Endothelial cell (in vitro differentiated cells): Measurements from ENCODE around the gene NPDC1. TPM values are rescaled to one million over a fixed set of nuclear protein-coding genes. Genes with fewer than 3 reads are reported as not detected.
A peak's percentile ranks its signal among the peaks of the same experiment; 100 is the strongest.

Experiments used
- DNase-seq: peaks from one replicate; pipeline ENCODE4 v3.0.0; 2021; ENCODE audit warnings: low spot score
- H3K27ac Mint-ChIP-seq: one replicate; pipeline ENCODE4 v1.8.0; 2021; ENCODE audit warnings: mixed read lengths, inconsistent platforms; ENCODE audit not compliant: unreplicated experiment
- H3K27me3 Mint-ChIP-seq: one replicate; pipeline ENCODE4 v1.8.0; 2021; ENCODE audit warnings: mild to moderate bottlenecking, moderate library complexity, mixed read lengths, inconsistent platforms; ENCODE audit not compliant: unreplicated experiment
- H3K36me3 Mint-ChIP-seq: one replicate; pipeline ENCODE4 v1.8.0; 2021; ENCODE audit warnings: mild to moderate bottlenecking, low read depth, mixed read lengths, inconsistent platforms; ENCODE audit not compliant: unreplicated experiment
- H3K4me1 Mint-ChIP-seq: one replicate; pipeline ENCODE4 v1.8.0; 2021; ENCODE audit warnings: mild to moderate bottlenecking, mixed read lengths, inconsistent platforms; ENCODE audit not compliant: unreplicated experiment
- H3K4me3 Mint-ChIP-seq: one replicate; pipeline ENCODE4 v1.8.0; 2021; ENCODE audit warnings: mild to moderate bottlenecking, mixed read lengths, inconsistent platforms; ENCODE audit not compliant: unreplicated experiment
- H3K9me3 Mint-ChIP-seq: one replicate; pipeline ENCODE4 v1.8.0; 2021; ENCODE audit warnings: mixed read lengths, inconsistent platforms; ENCODE audit not compliant: unreplicated experiment
- total RNA-seq: library from RNA; stranded (reverse); fragmentation: NEBNext Ultra II Directional; extraction: Animal tissue kit (Norgen Biotek cat#: 25700); gene quantifications from one replicate; pipeline ENCODE4 v1.2.1, GENCODE V29; 2021; ENCODE audit not compliant: unreplicated experiment
- TF ChIP-seq, protein P1 (sequence below): fragments of 200-600 bp; sonication (generic); IDR thresholded peaks from one replicate; pipeline ENCODE4 v1.5.0; 2021; ENCODE audit warnings: antibody characterized with exemption; ENCODE audit not compliant: unreplicated experiment

The NPDC1 gene
- total RNA-seq, 1 donor from 2014 or later = 116 TPM

DNA sequence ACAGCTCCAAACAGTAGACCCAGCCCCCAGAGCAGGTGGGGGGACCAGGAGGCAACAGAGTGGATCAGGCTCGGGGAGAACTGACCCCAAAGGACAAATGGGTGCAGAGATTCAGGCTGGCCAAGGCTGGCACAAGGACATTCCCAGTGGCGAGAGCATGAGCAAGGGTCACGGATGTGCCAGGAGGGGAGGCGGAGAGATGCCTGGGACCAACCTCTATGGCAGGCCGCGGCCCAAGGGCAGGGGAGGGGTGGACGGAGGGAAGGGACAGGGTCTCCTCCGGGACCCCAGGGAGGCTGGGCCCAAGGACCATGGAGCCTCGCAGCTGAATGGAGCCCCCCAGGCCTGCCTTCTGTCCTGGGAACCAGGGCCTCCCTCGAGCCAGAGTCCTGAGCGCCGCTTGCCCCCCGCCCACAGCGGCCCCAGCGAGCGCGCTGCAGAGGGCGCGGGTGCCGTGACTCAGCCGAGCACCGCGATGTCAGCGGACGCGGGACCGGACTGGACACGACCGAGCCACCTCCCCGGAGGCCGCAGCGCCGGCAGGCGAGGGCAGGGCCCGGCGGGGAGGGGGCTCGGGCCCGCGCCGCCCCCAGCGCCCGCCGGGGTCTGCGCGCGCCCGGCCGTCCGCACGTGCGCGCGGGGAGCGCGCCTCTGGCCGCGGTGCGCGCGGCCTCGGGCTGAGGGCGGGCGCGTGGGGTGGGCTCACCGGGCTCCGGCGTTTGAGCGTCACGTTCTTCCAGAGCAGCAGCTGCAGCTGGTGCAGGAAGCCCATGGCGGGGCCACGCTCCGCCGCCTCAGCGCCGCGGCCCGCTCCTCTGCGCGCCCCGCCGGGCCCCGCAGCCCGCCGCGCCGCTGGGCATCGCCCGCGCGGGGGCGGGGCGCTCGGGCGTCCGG, 18.4 kb downstream of the NPDC1 start, which contains the start of gene ABCA2:
Gene ABCA2 (minus strand): TSS at position 869 of the 894 bp plus-strand sequence. CDS start 97 bp downstream, at position 772.
- no peaks in the 10 kb centered on the region for H3K4me1 Mint-ChIP-seq
- H3K36me3 Mint-ChIP-seq = no peaks in the 10 kb centered on the region
- DNase-seq = no peak
- H3K4me3 Mint-ChIP-seq = peak within 1 kb of the TSS; percentile 78
- peaks cover 14% of the 10 kb centered on the region for H3K27me3 Mint-ChIP-seq
- TF ChIP-seq, protein P1, sequence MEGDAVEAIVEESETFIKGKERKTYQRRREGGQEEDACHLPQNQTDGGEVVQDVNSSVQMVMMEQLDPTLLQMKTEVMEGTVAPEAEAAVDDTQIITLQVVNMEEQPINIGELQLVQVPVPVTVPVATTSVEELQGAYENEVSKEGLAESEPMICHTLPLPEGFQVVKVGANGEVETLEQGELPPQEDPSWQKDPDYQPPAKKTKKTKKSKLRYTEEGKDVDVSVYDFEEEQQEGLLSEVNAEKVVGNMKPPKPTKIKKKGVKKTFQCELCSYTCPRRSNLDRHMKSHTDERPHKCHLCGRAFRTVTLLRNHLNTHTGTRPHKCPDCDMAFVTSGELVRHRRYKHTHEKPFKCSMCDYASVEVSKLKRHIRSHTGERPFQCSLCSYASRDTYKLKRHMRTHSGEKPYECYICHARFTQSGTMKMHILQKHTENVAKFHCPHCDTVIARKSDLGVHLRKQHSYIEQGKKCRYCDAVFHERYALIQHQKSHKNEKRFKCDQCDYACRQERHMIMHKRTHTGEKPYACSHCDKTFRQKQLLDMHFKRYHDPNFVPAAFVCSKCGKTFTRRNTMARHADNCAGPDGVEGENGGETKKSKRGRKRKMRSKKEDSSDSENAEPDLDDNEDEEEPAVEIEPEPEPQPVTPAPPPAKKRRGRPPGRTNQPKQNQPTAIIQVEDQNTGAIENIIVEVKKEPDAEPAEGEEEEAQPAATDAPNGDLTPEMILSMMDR = no peak
- H3K9me3 Mint-ChIP-seq = no peaks in the 10 kb centered on the region
- H3K27ac Mint-ChIP-seq = no peak within 1 kb of the TSS

DNA sequence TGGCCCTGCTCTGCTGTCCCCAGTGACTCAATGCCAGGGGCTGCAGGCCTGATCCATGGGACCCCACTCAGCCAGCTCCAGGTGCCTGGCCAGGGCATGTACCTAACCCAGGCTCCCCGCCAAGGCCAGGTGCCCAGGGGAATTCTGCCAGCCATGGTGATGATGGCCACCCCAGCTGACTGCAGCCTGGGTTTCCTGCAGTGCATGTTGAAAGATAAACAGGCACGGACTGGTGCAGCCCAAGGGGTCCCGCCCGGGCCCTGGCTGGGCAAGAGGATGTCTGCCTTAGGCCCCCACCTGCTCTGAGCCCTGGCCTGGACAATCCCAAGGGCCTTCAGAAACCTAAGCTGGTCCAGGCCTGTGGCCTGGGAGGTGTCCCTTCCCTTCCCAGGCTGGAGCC, 19.1 kb downstream of the NPDC1 start:
- DNase-seq = no peak
- Mint-ChIP-seq H3K4me3 (no peak overlapping the region), H3K27me3 (peaks cover 17% of the 10 kb centered on the region), H3K36me3 (no peaks in the 10 kb centered on the region), H3K4me1 (no peaks in the 10 kb centered on the region), H3K27ac (no peak overlapping the region), H3K9me3 (no peaks in the 10 kb centered on the region)
- TF ChIP-seq, protein P1 = no peak

DNA sequence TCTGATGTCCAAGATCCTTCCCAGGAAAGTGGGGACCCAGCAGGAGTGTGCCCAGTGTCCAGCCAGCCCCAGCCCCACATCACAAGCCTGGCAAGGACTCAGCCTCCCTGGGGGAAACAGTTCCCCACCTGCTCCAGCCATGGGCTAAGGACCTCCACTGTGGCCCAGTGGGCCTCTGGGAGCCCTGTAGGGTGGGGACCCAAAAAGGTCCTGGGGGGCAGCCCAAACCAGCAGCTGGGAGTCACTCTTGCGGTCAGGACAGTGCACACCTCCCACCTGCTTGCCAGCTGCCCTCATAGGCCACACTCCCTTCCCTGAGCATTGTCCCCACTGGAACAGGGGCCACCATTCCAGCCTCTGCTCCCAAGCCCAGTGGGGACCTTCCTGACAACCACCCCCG, 19.6 kb downstream of the NPDC1 start:
- TF ChIP-seq, protein P1 = no peak
- Mint-ChIP-seq H3K27me3 (peaks cover 17% of the 10 kb centered on the region), H3K36me3 (no peaks in the 10 kb centered on the region), H3K9me3 (no peaks in the 10 kb centered on the region), H3K27ac (no peak overlapping the region), H3K4me1 (no peaks in the 10 kb centered on the region), H3K4me3 (no peak overlapping the region)
- DNase-seq = no peak

DNA sequence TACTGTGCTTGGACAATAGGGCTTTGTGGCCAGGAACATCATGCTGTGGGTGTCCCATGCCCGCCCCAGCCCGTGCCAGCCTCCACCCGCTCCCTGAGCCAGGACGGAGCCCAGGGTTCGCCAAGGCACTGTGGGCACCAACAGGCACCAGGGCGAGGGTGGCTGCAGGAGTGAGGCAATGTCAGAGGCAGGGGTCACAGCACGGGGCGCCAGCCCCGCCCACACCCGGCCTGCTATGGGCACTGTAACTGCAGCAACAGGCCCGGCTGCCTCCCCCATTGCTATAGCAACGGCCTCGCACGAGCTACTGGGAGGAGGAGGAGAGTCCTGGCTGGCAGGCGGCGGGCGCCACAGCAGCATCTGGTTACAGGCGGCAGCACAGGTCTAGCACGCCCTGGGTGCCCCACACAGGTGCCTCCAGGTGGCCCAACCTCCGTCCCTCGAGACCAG, 20.4 kb downstream of the NPDC1 start:
- H3K27me3 Mint-ChIP-seq = peaks cover 15% of the 10 kb centered on the region
- H3K4me1 Mint-ChIP-seq = no peaks in the 10 kb centered on the region
- no peaks in the 10 kb centered on the region for H3K9me3 Mint-ChIP-seq
- H3K36me3 Mint-ChIP-seq = no peaks in the 10 kb centered on the region
- H3K27ac Mint-ChIP-seq = no peak overlapping the region
- no peak overlapping the region for H3K4me3 Mint-ChIP-seq
- no peak for DNase-seq
- TF ChIP-seq, protein P1 = no peak

DNA sequence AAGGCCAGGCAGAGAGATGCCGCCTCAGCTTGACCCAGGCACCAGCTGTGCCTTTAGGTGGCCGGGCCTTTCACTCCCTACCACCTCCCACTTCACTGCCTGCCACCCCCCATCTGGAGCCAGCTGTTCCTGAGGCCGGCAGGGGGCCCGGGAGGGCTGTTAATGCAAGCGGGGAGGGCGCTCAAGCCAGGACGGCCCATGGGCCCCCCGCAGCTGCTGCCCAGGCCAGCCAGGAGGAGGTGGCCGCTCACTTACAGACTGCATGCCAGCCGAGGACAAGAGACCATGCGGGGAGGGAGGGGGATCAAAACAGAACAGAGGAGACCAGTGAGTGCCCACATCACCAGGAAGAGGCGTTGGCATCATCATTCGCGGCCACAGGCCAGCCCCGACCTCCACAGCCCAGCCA, 22.4 kb downstream of the NPDC1 start:
- Mint-ChIP-seq H3K9me3 (no peaks in the 10 kb centered on the region), H3K27ac (no peak overlapping the region), H3K4me3 (no peak overlapping the region)

More for the DNA sequence above, 22.4 kb downstream of the NPDC1 start:
- H3K27me3 Mint-ChIP-seq = peaks cover 12% of the 10 kb centered on the region
- DNase-seq = no peak
- H3K36me3 Mint-ChIP-seq = no peaks in the 10 kb centered on the region
- TF ChIP-seq, protein P1 = no peak
- H3K4me1 Mint-ChIP-seq = no peaks in the 10 kb centered on the region
